SK-N-SH treated with all-trans-retinoic acid at 6 μM for 48 hours (cell line): ENCODE measurements around the gene TRUB1.

Source experiments
- ATAC-seq: fragments of 200-7000 bp; cut with Tn5 transposase; 3 replicates; pipeline ENCODE4 v1.9.1; 2020; ENCODE audit warnings: mild to moderate bottlenecking, moderate library complexity
- BACH2 ChIP-seq: fragments of 250-450 bp; sonication (Bioruptor Pico); IDR thresholded peaks from 2 replicates; pipeline ENCODE4 v1.9.0; 2021; ENCODE audit warnings: mild to moderate bottlenecking, borderline replicate concordance
- CSDC2 ChIP-seq: fragments of 250-450 bp; sonication (Bioruptor Pico); IDR thresholded peaks from 2 replicates; pipeline ENCODE4 v1.5.0; 2020; ENCODE audit warnings: mild to moderate bottlenecking, moderate library complexity
- CSRNP3 ChIP-seq: fragments of 250-450 bp; sonication (Bioruptor Pico); IDR thresholded peaks from 2 replicates; pipeline ENCODE4 v1.5.1; 2021; ENCODE audit warnings: mild to moderate bottlenecking, moderate library complexity
- ESRRG ChIP-seq: fragments of 250-450 bp; sonication (Bioruptor Pico); IDR thresholded peaks from 2 replicates; pipeline ENCODE4 v1.6.1; 2021; ENCODE audit warnings: mild to moderate bottlenecking
- GLIS3 ChIP-seq: fragments of 250-450 bp; sonication (Bioruptor Pico); IDR thresholded peaks from 2 replicates; pipeline ENCODE4 v1.5.0; 2020; ENCODE audit warnings: mild to moderate bottlenecking, moderate library complexity
- ISL1 ChIP-seq: fragments of 250-450 bp; sonication (Bioruptor Pico); IDR thresholded peaks from 2 replicates; pipeline ENCODE4 v2.1.2; 2022; ENCODE audit warnings: mild to moderate bottlenecking, moderate library complexity
- PATZ1 ChIP-seq: fragments of 250-450 bp; sonication (Bioruptor Pico); IDR thresholded peaks from 2 replicates; pipeline ENCODE4 v1.8.0; 2020; ENCODE audit warnings: mild to moderate bottlenecking, moderate library complexity, borderline replicate concordance
- POU6F1 ChIP-seq: fragments of 250-450 bp; sonication (Bioruptor Pico); IDR thresholded peaks from 2 replicates; pipeline ENCODE4 v1.8.0; 2021; ENCODE audit warnings: low read depth, mild to moderate bottlenecking, moderate library complexity, borderline replicate concordance
- PPARA ChIP-seq: fragments of 250-450 bp; sonication (Bioruptor Pico); IDR thresholded peaks from 2 replicates; pipeline ENCODE4 v1.5.0; 2020; ENCODE audit warnings: mild to moderate bottlenecking, borderline replicate concordance
- SNAI2 ChIP-seq: fragments of 250-450 bp; sonication (Bioruptor Pico); IDR thresholded peaks from 2 replicates; pipeline ENCODE4 v1.5.0; 2020; ENCODE audit warnings: mild to moderate bottlenecking, moderate library complexity
- TCF4 ChIP-seq: fragments of 250-450 bp; sonication (Bioruptor Pico); IDR thresholded peaks from 2 replicates; pipeline ENCODE4 v1.8.0; 2021; ENCODE audit warnings: mild to moderate bottlenecking, moderate library complexity, borderline replicate concordance
- TOX ChIP-seq: fragments of 250-450 bp; sonication (Bioruptor Pico); IDR thresholded peaks from 2 replicates; pipeline ENCODE4 v1.8.0; 2021; ENCODE audit warnings: mild to moderate bottlenecking, moderate library complexity, borderline replicate concordance
- TSHZ2 ChIP-seq: fragments of 250-450 bp; sonication (Bioruptor Pico); IDR thresholded peaks from 2 replicates; pipeline ENCODE4 v1.5.0; 2020; ENCODE audit warnings: mild to moderate bottlenecking, moderate library complexity
- ZC3H10 ChIP-seq: fragments of 250-450 bp; sonication (Bioruptor Pico); IDR thresholded peaks from 2 replicates; pipeline ENCODE4 v1.5.1; 2021; ENCODE audit warnings: mild to moderate bottlenecking, moderate library complexity
- ZFP30 ChIP-seq: fragments of 450-650 bp; formaldehyde crosslinking; IDR thresholded peaks from 2 replicates; pipeline ENCODE4 v1.5.0; 2022; ENCODE audit warnings: mild to moderate bottlenecking, moderate library complexity
- ZNF565 ChIP-seq: fragments of 450-650 bp; formaldehyde crosslinking; conservative IDR thresholded peaks from 2 replicates; pipeline ENCODE4 v1.5.0; 2020; ENCODE audit warnings: low read depth, mild to moderate bottlenecking, moderate library complexity
- ZNF70 ChIP-seq: fragments of 450-650 bp; formaldehyde crosslinking; IDR thresholded peaks from 2 replicates; pipeline ENCODE4 v1.5.0; 2020; ENCODE audit warnings: mild to moderate bottlenecking, moderate library complexity
- ZNF8 ChIP-seq: fragments of 450-650 bp; formaldehyde crosslinking; IDR thresholded peaks from 2 replicates; pipeline ENCODE4 v1.5.0; 2020; ENCODE audit warnings: mild to moderate bottlenecking, moderate library complexity

Gene TRUB1

GRCh38 chr10:114970515-114970914 is 32.5 kb downstream of the TRUB1 start (continued):
- TF ChIP-seq ZNF565 (CRISPR knock-in tag) = no peak
- TF ChIP-seq, all 23 proteins: peak for 0

- TF ChIP-seq TCF4 (no peak), ESRRG (CRISPR knock-in tag) (no peak), BACH2 (no peak), TSHZ2 (CRISPR knock-in tag) (no peak)
- no peak for ATAC-seq
Measured at GRCh38 chr10:114973306-114973705, 35.3 kb downstream of the TRUB1 start.

GRCh38 chr10:114973997-114974396 is 36.0 kb downstream of the TRUB1 start:
- no peak for ATAC-seq
- TF ChIP-seq CSRNP3 (CRISPR knock-in tag) = no peak
- TF ChIP-seq GLIS3 = no peak
- TF ChIP-seq ZC3H10 (CRISPR knock-in tag) = no peak
- no peak for TF ChIP-seq ZNF70 (CRISPR knock-in tag)
- no peak for TF ChIP-seq CSDC2 (CRISPR knock-in tag)
- no peak for TF ChIP-seq ZNF8 (CRISPR knock-in tag)
- no peak for TF ChIP-seq ZNF565 (CRISPR knock-in tag)
- TF ChIP-seq TSHZ2 (CRISPR knock-in tag) = no peak

GRCh38 chr10:114974625-114975024 is 36.6 kb downstream of the TRUB1 start:
- no peak for ATAC-seq
- no peak for TF ChIP-seq ZFP30 (CRISPR knock-in tag)
- TF ChIP-seq ZNF565 (CRISPR knock-in tag) = no peak
- no peak for TF ChIP-seq POU6F1 (CRISPR knock-in tag)
- no peak for TF ChIP-seq CSDC2 (CRISPR knock-in tag)
- no peak for TF ChIP-seq ISL1
- TF ChIP-seq TOX (CRISPR knock-in tag) = no peak
- TF ChIP-seq PPARA = no peak
- TF ChIP-seq ZNF8 (CRISPR knock-in tag) = no peak
- no peak for TF ChIP-seq GLIS3
- TF ChIP-seq, all 23 proteins: peak for 0

- TF ChIP-seq ZNF8 (CRISPR knock-in tag) (no peak), ZC3H10 (CRISPR knock-in tag) (no peak), ZNF70 (CRISPR knock-in tag) (no peak), BACH2 (no peak), SNAI2 (CRISPR knock-in tag) (no peak), PATZ1 (CRISPR knock-in tag) (no peak), ZNF565 (CRISPR knock-in tag) (no peak), CSDC2 (CRISPR knock-in tag) (no peak)
- ATAC-seq = no peak
Measured at GRCh38 chr10:114975091-114975490, 37.1 kb downstream of the TRUB1 start.
